Hepatic stellate cell (primary cell): ENCODE results near the gene CAMK2D.
"Not testable (repeated sequence)": the region's sequence is repeated elsewhere in the genome, so short reads cannot be mapped to it uniquely, and the experiment has no call there.

Source experiments
- DNase-seq: peaks from one replicate; pipeline ENCODE4 v3.0.0; 2011; ENCODE audit warnings: low spot score

The CAMK2D gene

GRCh38 chr4:113730467-113731216, 30.9 kb downstream of the CAMK2D start:
- no peak for DNase-seq

GRCh38 chr4:113727802-113728201, 33.7 kb downstream of the CAMK2D start:
- DNase-seq: no peak

- no peak for DNase-seq
Measured at GRCh38 chr4:113725963-113726362, 35.6 kb downstream of the CAMK2D start.

- no peak for DNase-seq
Measured at GRCh38 chr4:113718252-113718651, 43.3 kb downstream of the CAMK2D start.

- no peak for DNase-seq
Measured at GRCh38 chr4:113711883-113712662, 49.5 kb downstream of the CAMK2D start.

GRCh38 chr4:113708250-113708649, 53.3 kb downstream of the CAMK2D start:
- DNase-seq: no peak

- no peak for DNase-seq
Measured at GRCh38 chr4:113707048-113707447, 54.5 kb downstream of the CAMK2D start.

GRCh38 chr4:113705097-113705496, 56.4 kb downstream of the CAMK2D start:
- not testable (repeated sequence) for DNase-seq

- not testable (repeated sequence) for DNase-seq
Measured at GRCh38 chr4:113702596-113702995, 58.9 kb downstream of the CAMK2D start.

- no peak for DNase-seq
Measured at GRCh38 chr4:113701169-113701568, 60.4 kb downstream of the CAMK2D start.

- DNase-seq: no peak
Measured at GRCh38 chr4:113700602-113701150, 60.9 kb downstream of the CAMK2D start.

- no peak for DNase-seq
Measured at GRCh38 chr4:113699772-113700171, 61.8 kb downstream of the CAMK2D start.

GRCh38 chr4:113697429-113697828, 64.1 kb downstream of the CAMK2D start:
- DNase-seq: no peak

- DNase-seq: no peak
Measured at GRCh38 chr4:113695328-113696169, 66.0 kb downstream of the CAMK2D start.

GRCh38 chr4:113694008-113694407, 67.5 kb downstream of the CAMK2D start:
- DNase-seq: no peak

- no peak for DNase-seq
Measured at GRCh38 chr4:113692809-113693411, 68.6 kb downstream of the CAMK2D start.

GRCh38 chr4:113691676-113692075, 69.9 kb downstream of the CAMK2D start:
- DNase-seq: no peak

GRCh38 chr4:113689394-113689793, 72.1 kb downstream of the CAMK2D start:
- DNase-seq: no peak

- peak; percentile 16 for DNase-seq
Measured at GRCh38 chr4:113687067-113687718, 74.3 kb downstream of the CAMK2D start.

GRCh38 chr4:113685157-113685556, 76.4 kb downstream of the CAMK2D start:
- DNase-seq: not testable (repeated sequence)

- peak; percentile 50 for DNase-seq
Measured at GRCh38 chr4:113684534-113685091, 76.9 kb downstream of the CAMK2D start.
